Measurements from ENCODE around the gene GSG1L. TPM values are rescaled to one million over a fixed set of nuclear protein-coding genes. Genes with fewer than 3 reads are reported as not detected.
A peak's percentile ranks its signal among the peaks of the same experiment; 100 is the strongest.

Gene GSG1L
- not detected for total RNA-seq
- not detected for polyA plus RNA-seq
- total RNA-seq: 0 to 0.22 (median 0) reads per million in 6 experiments

- peaks cover 21 to 59% (median 48%) of the 10 kb centered on the region in 5 donors for H3K27me3 Mint-ChIP-seq
- peaks cover 0 to 3% (median 0%) of the 10 kb centered on the region in 3 donors for H3K36me3 Mint-ChIP-seq
- peak within 1 kb of the TSS in 3 of 10 donors; percentile 34 to 67 (median 55) for H3K4me3 Mint-ChIP-seq
- DNase-seq (no peak), ATAC-seq (peak in 1 of 2 donors; percentile 46)
- POLR2A ChIA-PET: no interaction called here
- H3K27ac Mint-ChIP-seq: no peak within 1 kb of the TSS
- peaks cover 0 to 6% (median 3%) of the 10 kb centered on the region in 4 donors for H3K4me1 Mint-ChIP-seq
- H3K9me3 Mint-ChIP-seq: no peaks in the 10 kb centered on the region
Measured at GRCh38 chr16:28063591-28064061, at the start of gene GSG1L. GSG1L (minus strand) TSS chr16:28063714; CDS start chr16:28063424, 290 bp downstream.

- Mint-ChIP-seq H3K27ac (peak overlapping the region; percentile 6 to 91 (median 80)), H3K4me3 (peak overlapping the region in 1 of 10 donors; percentile 60), H3K4me1 (peaks cover 16 to 34% (median 22%) of the 10 kb centered on the region in 4 donors), H3K36me3 (peaks cover 6 to 93% (median 23%) of the 10 kb centered on the region in 3 donors), H3K9me3 (no peaks in the 10 kb centered on the region), H3K27me3 (no peaks in the 10 kb centered on the region)
- POLR2A ChIA-PET: interaction anchor here (0.6 to 1.0 kb wide), 2 partner anchors 19 to 29 kb away, joined by 3 to 4 read pairs; no protein-coding TSS in a partner anchor
- DNase-seq (no peak), ATAC-seq (no peak)
Measured at GRCh38 chr16:28112908-28113307, 49.4 kb upstream of the GSG1L start.

- H3K9me3 Mint-ChIP-seq: no peaks in the 10 kb centered on the region
- POLR2A ChIA-PET: no interaction called here
- peaks cover 16 to 34% (median 21%) of the 10 kb centered on the region in 4 donors for H3K4me1 Mint-ChIP-seq
- DNase-seq (no peak), ATAC-seq (no peak)
- no peaks in the 10 kb centered on the region for H3K27me3 Mint-ChIP-seq
- H3K36me3 Mint-ChIP-seq: peaks cover 6 to 93% (median 29%) of the 10 kb centered on the region in 3 donors
- no peak overlapping the region for H3K4me3 Mint-ChIP-seq
- peak overlapping the region in 5 of 10 donors; percentile 19 to 70 (median 50) for H3K27ac Mint-ChIP-seq
Measured at GRCh38 chr16:28110977-28111376, 47.5 kb upstream of the GSG1L start.

- Mint-ChIP-seq H3K4me1 (peaks cover 12 to 34% (median 21%) of the 10 kb centered on the region in 4 donors), H3K36me3 (peaks cover 6 to 93% (median 29%) of the 10 kb centered on the region in 3 donors), H3K27ac (peak overlapping the region in 9 of 10 donors; percentile 21 to 91 (median 69)), H3K27me3 (no peaks in the 10 kb centered on the region), H3K4me3 (no peak overlapping the region), H3K9me3 (no peaks in the 10 kb centered on the region)
- no peak for DNase-seq
- no peak for ATAC-seq
- POLR2A ChIA-PET: no interaction called here
Measured at GRCh38 chr16:28110479-28110878, 47.0 kb upstream of the GSG1L start.

GRCh38 chr16:28110074-28110473 is 46.6 kb upstream of the GSG1L start:
- Mint-ChIP-seq H3K27ac (peak overlapping the region in 9 of 10 donors; percentile 42 to 91 (median 70)), H3K4me1 (peaks cover 12 to 34% (median 21%) of the 10 kb centered on the region in 4 donors), H3K9me3 (no peaks in the 10 kb centered on the region), H3K27me3 (no peaks in the 10 kb centered on the region), H3K36me3 (peaks cover 6 to 93% (median 30%) of the 10 kb centered on the region in 3 donors), H3K4me3 (peak overlapping the region in 1 of 10 donors; percentile 12)
- ATAC-seq: no peak
- POLR2A ChIA-PET: no interaction called here
- no peak for DNase-seq

- Mint-ChIP-seq H3K27ac (peak overlapping the region in 4 of 10 donors; percentile 62 to 88 (median 71)), H3K27me3 (no peaks in the 10 kb centered on the region), H3K9me3 (no peaks in the 10 kb centered on the region), H3K36me3 (peaks cover 6 to 94% (median 30%) of the 10 kb centered on the region in 3 donors), H3K4me1 (peaks cover 12 to 31% (median 21%) of the 10 kb centered on the region in 4 donors), H3K4me3 (no peak overlapping the region)
- ATAC-seq (no peak), DNase-seq (no peak)
- POLR2A ChIA-PET: no interaction called here
Measured at GRCh38 chr16:28108590-28109247, 45.2 kb upstream of the GSG1L start.

GRCh38 chr16:28107232-28107631 is 43.7 kb upstream of the GSG1L start:
- Mint-ChIP-seq H3K27ac (peak overlapping the region in 4 of 10 donors; percentile 5 to 68 (median 52)), H3K4me3 (peak overlapping the region in 1 of 10 donors; percentile 12), H3K9me3 (no peaks in the 10 kb centered on the region), H3K36me3 (peaks cover 6 to 96% (median 26%) of the 10 kb centered on the region in 3 donors), H3K4me1 (peaks cover 9 to 24% (median 18%) of the 10 kb centered on the region in 4 donors), H3K27me3 (no peaks in the 10 kb centered on the region)
- POLR2A ChIA-PET: no interaction called here
- no peak for DNase-seq
- ATAC-seq: no peak

- ATAC-seq (no peak), DNase-seq (no peak)
- POLR2A ChIA-PET: no interaction called here
- H3K4me3 Mint-ChIP-seq: no peak overlapping the region
- peaks cover 12 to 23% (median 18%) of the 10 kb centered on the region in 4 donors for H3K4me1 Mint-ChIP-seq
- H3K9me3 Mint-ChIP-seq: no peaks in the 10 kb centered on the region
- peak overlapping the region in 4 of 10 donors; percentile 36 to 59 (median 52) for H3K27ac Mint-ChIP-seq
- no peaks in the 10 kb centered on the region for H3K27me3 Mint-ChIP-seq
- H3K36me3 Mint-ChIP-seq: peaks cover 6 to 98% (median 30%) of the 10 kb centered on the region in 3 donors
Measured at GRCh38 chr16:28106467-28107215, 43.1 kb upstream of the GSG1L start.

- DNase-seq (no peak), ATAC-seq (no peak)
- Mint-ChIP-seq H3K9me3 (no peaks in the 10 kb centered on the region), H3K27ac (peak overlapping the region in 3 of 10 donors; percentile 52 to 73 (median 58)), H3K4me1 (peaks cover 12 to 18% (median 16%) of the 10 kb centered on the region in 4 donors), H3K27me3 (no peaks in the 10 kb centered on the region), H3K4me3 (no peak overlapping the region), H3K36me3 (peaks cover 6 to 97% (median 26%) of the 10 kb centered on the region in 3 donors)
- POLR2A ChIA-PET: no interaction called here
Measured at GRCh38 chr16:28105954-28106353, 42.4 kb upstream of the GSG1L start.

GRCh38 chr16:28105297-28105696 is 41.8 kb upstream of the GSG1L start:
- Mint-ChIP-seq H3K9me3 (no peaks in the 10 kb centered on the region), H3K36me3 (peaks cover 6 to 98% (median 29%) of the 10 kb centered on the region in 3 donors), H3K4me3 (no peak overlapping the region), H3K4me1 (peaks cover 10 to 15% (median 12%) of the 10 kb centered on the region in 4 donors), H3K27ac (peak overlapping the region in 1 of 10 donors; percentile 46), H3K27me3 (no peaks in the 10 kb centered on the region)
- POLR2A ChIA-PET: no interaction called here
- no peak for ATAC-seq
- DNase-seq: no peak

- ATAC-seq (no peak), DNase-seq (no peak)
- POLR2A ChIA-PET: interaction anchor here (1.1 kb wide), 1 partner anchor 28 kb away, joined by 4 read pairs; no protein-coding TSS in a partner anchor
- peak overlapping the region in 1 of 10 donors; percentile 7 for H3K4me3 Mint-ChIP-seq
- H3K27me3 Mint-ChIP-seq: no peaks in the 10 kb centered on the region
- H3K9me3 Mint-ChIP-seq: no peaks in the 10 kb centered on the region
- peaks cover 3 to 9% (median 9%) of the 10 kb centered on the region in 4 donors for H3K4me1 Mint-ChIP-seq
- H3K36me3 Mint-ChIP-seq: peaks cover 2 to 98% (median 32%) of the 10 kb centered on the region in 3 donors
- peak overlapping the region in 1 of 10 donors; percentile 83 for H3K27ac Mint-ChIP-seq
Measured at GRCh38 chr16:28104404-28104803, 40.9 kb upstream of the GSG1L start.

GRCh38 chr16:28103516-28104170 is 40.1 kb upstream of the GSG1L start:
- no peak for ATAC-seq

More at GRCh38 chr16:28103516-28104170, 40.1 kb upstream of the GSG1L start:
- Mint-ChIP-seq H3K4me3 (no peak overlapping the region), H3K4me1 (peaks cover 0 to 7% (median 5%) of the 10 kb centered on the region in 4 donors), H3K36me3 (peaks cover 0 to 98% (median 32%) of the 10 kb centered on the region in 3 donors), H3K9me3 (no peaks in the 10 kb centered on the region), H3K27me3 (no peaks in the 10 kb centered on the region), H3K27ac (peak overlapping the region in 2 of 10 donors; percentile 59 to 67)
- DNase-seq: no peak
- POLR2A ChIA-PET: interaction anchor here (1.1 kb wide), 1 partner anchor 29 kb away, joined by 4 read pairs; no protein-coding TSS in a partner anchor
